Transverse colon (tissue), 4 donors: Measurements from ENCODE around the gene ZNF407. TPM values are rescaled to one million over a fixed set of nuclear protein-coding genes. Genes with fewer than 3 reads are reported as not detected.

ENCODE experiments used
- DNase-seq: peaks from one replicate; pipeline ENCODE4 v3.0.0-alpha.2; 2019
- H3K27ac ChIP-seq, 4 donors: fragments of 200-600 bp; sonication (generic); 2 replicates each; pipeline ENCODE4 v1.5.1; 2016 to 2018; ENCODE audit warnings: inconsistent platforms in 4 of 4
- H3K27me3 ChIP-seq: fragments of 200-600 bp; sonication (generic); 2 replicates; pipeline ENCODE4 v1.5.1; 2017; ENCODE audit warnings: inconsistent platforms
- H3K36me3 ChIP-seq, 4 donors: fragments of 200-600 bp; sonication (generic); 2 replicates each; pipeline ENCODE4 v1.5.1; 2017 to 2019; ENCODE audit warnings: inconsistent platforms in 4 of 4
- H3K4me1 ChIP-seq, 4 donors: fragments of 200-600 bp; sonication (generic); 2 replicates each; pipeline ENCODE4 v1.5.1; 2017 to 2020; ENCODE audit warnings: inconsistent platforms in 4 of 4
- H3K4me3 ChIP-seq, 4 donors: fragments of 200-600 bp; sonication (generic); 1 replicate in 1 of 4; 2 replicates in 3 of 4; pipeline versions ENCODE4 v1.5.1 to v1.6.1; 2017 to 2019; ENCODE audit warnings: inconsistent platforms in 4 of 4
- H3K9me3 ChIP-seq, 2 donors: fragments of 200-600 bp; sonication (generic); 2 replicates each; pipeline ENCODE4 v1.5.1; 2017 to 2019; ENCODE audit warnings: inconsistent platforms in 2 of 2
- EP300 ChIP-seq: sonication (generic); formaldehyde crosslinking; IDR thresholded peaks from one replicate; pipeline ENCODE4 v1.6.1; 2017; ENCODE audit warnings: antibody characterized with exemption, low read depth
- POLR2A ChIP-seq: fragments of 450-650 bp; IDR thresholded peaks from one replicate; pipeline ENCODE4 v1.6.1; 2016; ENCODE audit warnings: antibody characterized with exemption, mild to moderate bottlenecking, moderate library complexity
- POLR2AphosphoS5 ChIP-seq, 3 donors: sonication (generic); formaldehyde crosslinking; IDR thresholded peaks; one replicate each; pipeline ENCODE4 v1.6.1; 2016; ENCODE audit warnings: antibody characterized with exemption in 3 of 3
- WGBS, 2 donors: methylation state at CpG; one replicate each; pipeline ENCODE4 v1.1.5; 2018; ENCODE audit warnings: low coverage in 1 of 2; 5-methylcytosine and 5-hydroxymethylcytosine counted together
- in situ Hi-C, 4 donors: fragments of 200-750 bp; cut with MboI; loops; one replicate each; pipeline versions ENCODE4 v1.15.0 to v1.15.1; 2017; ENCODE audit warnings: low sequenced_read_pairs in 3 of 4, low pct_ligation_motif_present in 1 of 4, low pct_unique_long_range_greater_than_20kb in 1 of 4
- intact Hi-C: fragments of 100-400 bp; cut with DNase I; formaldehyde crosslinking; loops from one replicate; pipeline ENCODE4 v1.15.1; 2023; ENCODE audit warnings: low total_unique reads
- total RNA-seq, 4 donors: library from RNA; depleted of rRNA; stranded (reverse); fragments of >200 nt; gene quantifications; one replicate each; pipeline ENCODE4 v1.1.0, GENCODE V29; 2016
- TF ChIP-seq, protein P1 (sequence below), 5 experiments: fragments of 200-600 bp in 3 of 5; fragments of 450-650 bp in 2 of 5; sonication (generic) in 3 of 5; IDR thresholded peaks; 1 replicate in 2 of 5; 2 replicates in 3 of 5; pipeline ENCODE4 v1.5.1; 2016 to 2017; ENCODE audit warnings: antibody characterized with exemption in 5 of 5, inconsistent platforms in 3 of 5, mild to moderate bottlenecking in 2 of 5, moderate library complexity in 1 of 5

ZNF407 gene
- total RNA-seq, 4 donors from 2014 or later: 13.5 to 24.1 (median 20.1) TPM

DNA sequence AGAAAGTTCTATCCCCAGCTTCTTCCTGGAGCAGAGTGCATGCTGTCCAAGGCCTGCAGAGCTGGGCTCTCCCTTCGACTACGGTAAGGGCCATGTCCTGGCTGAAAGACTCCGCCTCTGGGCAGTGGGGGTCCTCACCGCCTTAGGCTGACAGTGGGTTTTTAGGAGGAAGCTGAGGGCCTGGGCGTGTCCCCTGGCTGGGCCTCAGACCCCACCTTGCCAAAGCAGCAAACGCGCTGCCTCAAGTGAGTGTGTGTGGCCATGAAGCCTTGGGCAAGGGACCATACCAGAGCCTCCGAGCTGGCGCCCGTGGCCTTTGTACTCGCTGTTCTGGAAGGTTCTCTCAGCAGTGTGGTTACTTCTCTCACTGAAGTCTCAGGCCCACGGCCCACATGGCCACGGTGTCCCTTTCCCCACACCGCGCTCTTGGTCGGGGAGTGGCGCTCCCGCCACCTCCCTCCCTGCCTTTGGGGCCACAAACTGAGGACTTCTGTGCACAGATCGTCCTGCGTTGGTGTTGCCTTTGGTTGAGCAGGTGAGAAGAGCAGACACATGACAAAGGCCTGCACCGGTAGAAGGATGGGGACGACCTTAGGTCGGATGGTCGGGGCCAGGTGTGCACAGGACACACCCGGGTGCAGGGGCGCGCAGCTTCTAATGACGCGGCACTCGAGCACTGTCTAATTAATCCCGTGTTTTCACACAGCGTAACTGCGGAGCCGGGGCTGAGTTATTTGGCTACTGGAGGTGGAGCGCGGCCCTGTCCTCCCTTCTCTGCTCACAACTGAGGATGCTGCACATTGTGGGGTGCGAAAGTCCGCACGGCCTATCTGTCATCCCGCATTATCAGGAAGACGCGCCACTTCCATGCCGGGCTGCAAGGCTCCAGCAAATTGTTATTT, 489.7 kb downstream of the ZNF407 start:
- 90 to 95% methylated on average over 4 to 36 of the region's 43 CpGs for WGBS, 2 donors
- no peaks in the 10 kb centered on the region for H3K27me3 ChIP-seq
- in situ Hi-C loops (no loop called here), intact Hi-C loops (no loop called here)
- no peak for DNase-seq
- no peak overlapping the region for H3K27ac ChIP-seq
- H3K4me3 ChIP-seq: no peak overlapping the region
- TF ChIP-seq EP300 (no peak), POLR2AphosphoS5 (IDR thresholded peaks at IDR 0.05) (no peak), POLR2A (no peak)
- TF ChIP-seq, protein P1, sequence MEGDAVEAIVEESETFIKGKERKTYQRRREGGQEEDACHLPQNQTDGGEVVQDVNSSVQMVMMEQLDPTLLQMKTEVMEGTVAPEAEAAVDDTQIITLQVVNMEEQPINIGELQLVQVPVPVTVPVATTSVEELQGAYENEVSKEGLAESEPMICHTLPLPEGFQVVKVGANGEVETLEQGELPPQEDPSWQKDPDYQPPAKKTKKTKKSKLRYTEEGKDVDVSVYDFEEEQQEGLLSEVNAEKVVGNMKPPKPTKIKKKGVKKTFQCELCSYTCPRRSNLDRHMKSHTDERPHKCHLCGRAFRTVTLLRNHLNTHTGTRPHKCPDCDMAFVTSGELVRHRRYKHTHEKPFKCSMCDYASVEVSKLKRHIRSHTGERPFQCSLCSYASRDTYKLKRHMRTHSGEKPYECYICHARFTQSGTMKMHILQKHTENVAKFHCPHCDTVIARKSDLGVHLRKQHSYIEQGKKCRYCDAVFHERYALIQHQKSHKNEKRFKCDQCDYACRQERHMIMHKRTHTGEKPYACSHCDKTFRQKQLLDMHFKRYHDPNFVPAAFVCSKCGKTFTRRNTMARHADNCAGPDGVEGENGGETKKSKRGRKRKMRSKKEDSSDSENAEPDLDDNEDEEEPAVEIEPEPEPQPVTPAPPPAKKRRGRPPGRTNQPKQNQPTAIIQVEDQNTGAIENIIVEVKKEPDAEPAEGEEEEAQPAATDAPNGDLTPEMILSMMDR (IDR thresholded peaks at IDR 0.05): no peak
- no peaks in the 10 kb centered on the region for H3K36me3 ChIP-seq
- H3K4me1 ChIP-seq: no peaks in the 10 kb centered on the region
- no peaks in the 10 kb centered on the region for H3K9me3 ChIP-seq

DNA sequence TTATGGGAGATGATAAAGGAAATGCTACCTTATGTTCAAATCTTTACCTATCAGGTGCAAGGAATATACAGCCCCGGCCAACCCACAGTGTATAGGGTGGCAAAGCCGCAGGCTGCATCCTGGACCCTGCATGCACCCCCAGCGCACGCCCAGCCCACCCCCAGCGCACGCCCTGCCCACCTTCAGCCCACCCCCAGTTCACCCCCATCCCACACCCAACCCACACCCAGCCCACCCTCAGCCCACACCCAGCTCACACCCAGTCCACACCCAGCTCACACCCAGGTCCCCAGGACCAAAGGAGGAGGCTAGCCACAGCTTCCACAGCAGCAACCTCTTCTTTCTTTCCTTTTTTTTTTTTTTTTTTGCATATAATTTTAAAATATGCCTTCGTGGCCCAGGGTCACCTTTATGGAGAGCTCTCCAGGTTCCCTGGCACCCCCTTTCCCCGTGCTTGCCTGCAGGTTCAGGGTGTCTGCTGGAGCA, 490.4 kb downstream of the ZNF407 start:
- in situ Hi-C loops (no loop called here), intact Hi-C loops (no loop called here)
- DNase-seq: no peak
- Histone ChIP-seq H3K36me3 (no peaks in the 10 kb centered on the region), H3K4me1 (no peaks in the 10 kb centered on the region), H3K4me3 (no peak overlapping the region), H3K27ac (no peak overlapping the region), H3K27me3 (no peaks in the 10 kb centered on the region), H3K9me3 (no peaks in the 10 kb centered on the region)
- 79% methylated on average over 8 of the region's 8 CpGs; no CpG with 5 or more reads in 1 of the 2 donors for WGBS, 2 donors
- TF ChIP-seq, protein P1 (IDR thresholded peaks at IDR 0.05): no peak
- TF ChIP-seq POLR2AphosphoS5 (IDR thresholded peaks at IDR 0.05) (no peak), POLR2A (no peak)

- WGBS, 2 donors: 92% methylated on average over 20 of the region's 20 CpGs; no CpG with 5 or more reads in 1 of the 2 donors
- Histone ChIP-seq H3K9me3 (no peaks in the 10 kb centered on the region), H3K27me3 (no peaks in the 10 kb centered on the region), H3K36me3 (no peaks in the 10 kb centered on the region), H3K4me3 (no peak overlapping the region), H3K4me1 (no peaks in the 10 kb centered on the region), H3K27ac (no peak overlapping the region)
- TF ChIP-seq POLR2AphosphoS5 (IDR thresholded peaks at IDR 0.05) (no peak), EP300 (no peak)
- TF ChIP-seq, protein P1 (IDR thresholded peaks at IDR 0.05): no peak
- DNase-seq: no peak
- in situ Hi-C loops: no loop called here
- intact Hi-C loops: no loop called here
Observed at GRCh38 chr18:75088622-75089211, 491.0 kb downstream of the ZNF407 start.

GRCh38 chr18:75089748-75090327, 492.2 kb downstream of the ZNF407 start:
- Histone ChIP-seq H3K9me3 (no peaks in the 10 kb centered on the region), H3K36me3 (no peaks in the 10 kb centered on the region), H3K4me1 (no peaks in the 10 kb centered on the region), H3K27me3 (no peaks in the 10 kb centered on the region), H3K4me3 (no peak overlapping the region), H3K27ac (no peak overlapping the region)
- TF ChIP-seq, protein P1 (IDR thresholded peaks at IDR 0.05): no peak
- TF ChIP-seq POLR2AphosphoS5 (IDR thresholded peaks at IDR 0.05): no peak
- TF ChIP-seq POLR2A: no peak
- TF ChIP-seq EP300: no peak
- DNase-seq: no peak
- intact Hi-C loops: no loop called here
- 84 to 85% methylated on average over 11 to 31 of the region's 31 CpGs for WGBS, 2 donors
- in situ Hi-C loops: no loop called here
